Stomach (tissue), 9 donors: ENCODE data around the gene SP100. TPM values are rescaled to one million over a fixed set of nuclear protein-coding genes. Genes with fewer than 3 reads are reported as not detected.

Experiments
- DNase-seq, 2 donors: peaks; one replicate each; pipeline versions ENCODE4 v3.0.0 to v3.0.0-alpha.2; 2013 to 2019
- H3K27ac ChIP-seq, 5 donors: fragments of 200-600 bp in 4 of 5; sonication (generic) in 4 of 5; one replicate each; pipeline ENCODE4 v1.5.1; 2013 to 2019; ENCODE audit warnings: mild to moderate bottlenecking in 1 of 5, moderate library complexity in 1 of 5
- H3K27me3 ChIP-seq, 3 donors: fragments of 200-600 bp; sonication (generic); one replicate each; pipeline ENCODE4 v1.5.1; 2017 to 2019; ENCODE audit warnings: mixed run types in 1 of 3
- H3K36me3 ChIP-seq, 4 donors: fragments of 200-600 bp; sonication (generic); 1 replicate in 3 of 4; 2 replicates in 1 of 4; pipeline ENCODE4 v1.5.1; 2016 to 2019
- H3K4me1 ChIP-seq, 4 donors: fragments of 200-600 bp; sonication (generic); one replicate each; pipeline ENCODE4 v1.5.1; 2016 to 2019
- H3K4me3 ChIP-seq, 4 donors: fragments of 200-600 bp; sonication (generic) in 3 of 4; one replicate each; pipeline ENCODE4 v1.5.1; 2016 to 2019; ENCODE audit warnings: mild to moderate bottlenecking in 1 of 4
- H3K9me3 ChIP-seq, 4 donors: fragments of 200-600 bp; sonication (generic); one replicate each; pipeline ENCODE4 v1.5.1; 2016 to 2019
- EP300 ChIP-seq: sonication (generic); formaldehyde crosslinking; IDR thresholded peaks from one replicate; pipeline ENCODE4 v1.6.1; 2017; ENCODE audit warnings: antibody characterized with exemption
- POLR2A ChIP-seq, 4 donors: fragments of 450-650 bp; IDR thresholded peaks; one replicate each; pipeline ENCODE4 v1.6.1; 2016; ENCODE audit warnings: antibody characterized with exemption in 4 of 4, control low read depth in 2 of 4, mild to moderate bottlenecking in 1 of 4, moderate library complexity in 1 of 4
- POLR2AphosphoS5 ChIP-seq, 3 donors: sonication (generic); formaldehyde crosslinking; IDR thresholded peaks; one replicate each; pipeline ENCODE4 v1.6.1; 2016; ENCODE audit warnings: antibody characterized with exemption in 3 of 3
- WGBS, 5 donors: extraction: QIAGEN DNeasy Blood & Tissue Kit in 3 of 5; methylation state at CpG; one replicate each; pipeline versions ENCODE4 v1.1.5 to v1.1.7; 2013 to 2018; 5-methylcytosine and 5-hydroxymethylcytosine counted together
- intact Hi-C: fragments of 100-400 bp; cut with DNase I; formaldehyde crosslinking; loops from one replicate; pipeline ENCODE4 v1.15.1; 2023; ENCODE audit warnings: low total_unique reads
- polyA plus RNA-seq, 3 donors: library from polyadenylated mRNA; stranded (reverse); fragments of 200-250 nt; gene quantifications; one replicate each; pipeline ENCODE4 v1.2.3, GENCODE V29; 2013
- total RNA-seq, 5 donors: library from RNA; depleted of rRNA; stranded (reverse); fragments of >200 nt; gene quantifications; one replicate each; pipeline versions ENCODE4 v1.1.0 to v1.2.3, GENCODE V29; 2014 to 2016
- TF ChIP-seq, protein P1 (sequence below), 7 experiments: fragments of 450-650 bp in 4 of 7; fragments of 200-600 bp in 3 of 7; sonication (generic) in 3 of 7; IDR thresholded peaks; one replicate each; pipeline ENCODE4 v1.5.1; 2016 to 2019; ENCODE audit warnings: antibody characterized with exemption in 7 of 7, control low read depth in 2 of 7, mild to moderate bottlenecking in 1 of 7
- donor health status: healthy with polysubstance abuse.
- donor health status: Bipolar disorder and iron deficiency.
- donor health status: healthy.

SP100 gene
- total and polyA plus RNA-seq, 8 donors: 11.0 to 168 (median 67.6) TPM

DNA sequence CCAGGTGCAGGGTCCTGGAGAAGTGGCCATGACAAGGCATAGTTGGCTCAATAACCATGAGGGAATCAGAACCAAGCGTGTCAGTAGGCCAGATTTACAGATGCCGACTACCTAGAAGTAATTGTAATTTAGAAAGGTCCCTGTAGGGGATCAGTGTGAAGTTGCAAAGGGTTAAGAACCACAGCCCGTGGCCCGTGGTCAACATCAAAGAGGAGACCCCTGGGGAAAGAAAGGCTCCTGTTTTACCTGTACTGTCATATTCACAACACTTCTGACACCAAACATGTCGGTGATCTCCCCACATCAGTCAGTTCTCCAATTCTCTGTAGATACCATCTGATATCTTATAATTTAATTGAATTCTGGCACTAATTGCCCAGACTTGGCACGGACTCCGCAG is 31.0 kb downstream of the SP100 start:
- peaks cover 0 to 6% (median 0%) of the 10 kb centered on the region in 4 donors for H3K4me1 ChIP-seq
- H3K27ac ChIP-seq: peak overlapping the region in 1 of 5 donors; percentile 10
- DNase-seq: no peak
- no peaks in the 10 kb centered on the region for H3K9me3 ChIP-seq
- intact Hi-C loops: no loop called here
- H3K4me3 ChIP-seq: no peak overlapping the region
- no peaks in the 10 kb centered on the region for H3K27me3 ChIP-seq
- peaks cover 32 to 96% (median 92%) of the 10 kb centered on the region in 4 donors for H3K36me3 ChIP-seq
- no peak for TF ChIP-seq POLR2A (IDR thresholded peaks at IDR 0.05)
- TF ChIP-seq, protein P1, sequence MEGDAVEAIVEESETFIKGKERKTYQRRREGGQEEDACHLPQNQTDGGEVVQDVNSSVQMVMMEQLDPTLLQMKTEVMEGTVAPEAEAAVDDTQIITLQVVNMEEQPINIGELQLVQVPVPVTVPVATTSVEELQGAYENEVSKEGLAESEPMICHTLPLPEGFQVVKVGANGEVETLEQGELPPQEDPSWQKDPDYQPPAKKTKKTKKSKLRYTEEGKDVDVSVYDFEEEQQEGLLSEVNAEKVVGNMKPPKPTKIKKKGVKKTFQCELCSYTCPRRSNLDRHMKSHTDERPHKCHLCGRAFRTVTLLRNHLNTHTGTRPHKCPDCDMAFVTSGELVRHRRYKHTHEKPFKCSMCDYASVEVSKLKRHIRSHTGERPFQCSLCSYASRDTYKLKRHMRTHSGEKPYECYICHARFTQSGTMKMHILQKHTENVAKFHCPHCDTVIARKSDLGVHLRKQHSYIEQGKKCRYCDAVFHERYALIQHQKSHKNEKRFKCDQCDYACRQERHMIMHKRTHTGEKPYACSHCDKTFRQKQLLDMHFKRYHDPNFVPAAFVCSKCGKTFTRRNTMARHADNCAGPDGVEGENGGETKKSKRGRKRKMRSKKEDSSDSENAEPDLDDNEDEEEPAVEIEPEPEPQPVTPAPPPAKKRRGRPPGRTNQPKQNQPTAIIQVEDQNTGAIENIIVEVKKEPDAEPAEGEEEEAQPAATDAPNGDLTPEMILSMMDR (IDR thresholded peaks at IDR 0.05): no peak
- TF ChIP-seq POLR2AphosphoS5 (IDR thresholded peaks at IDR 0.05): no peak
- TF ChIP-seq EP300: no peak
- 82 to 96% (median 88%) methylated on average over 7 of the region's 7 CpGs for WGBS, 5 donors

DNA sequence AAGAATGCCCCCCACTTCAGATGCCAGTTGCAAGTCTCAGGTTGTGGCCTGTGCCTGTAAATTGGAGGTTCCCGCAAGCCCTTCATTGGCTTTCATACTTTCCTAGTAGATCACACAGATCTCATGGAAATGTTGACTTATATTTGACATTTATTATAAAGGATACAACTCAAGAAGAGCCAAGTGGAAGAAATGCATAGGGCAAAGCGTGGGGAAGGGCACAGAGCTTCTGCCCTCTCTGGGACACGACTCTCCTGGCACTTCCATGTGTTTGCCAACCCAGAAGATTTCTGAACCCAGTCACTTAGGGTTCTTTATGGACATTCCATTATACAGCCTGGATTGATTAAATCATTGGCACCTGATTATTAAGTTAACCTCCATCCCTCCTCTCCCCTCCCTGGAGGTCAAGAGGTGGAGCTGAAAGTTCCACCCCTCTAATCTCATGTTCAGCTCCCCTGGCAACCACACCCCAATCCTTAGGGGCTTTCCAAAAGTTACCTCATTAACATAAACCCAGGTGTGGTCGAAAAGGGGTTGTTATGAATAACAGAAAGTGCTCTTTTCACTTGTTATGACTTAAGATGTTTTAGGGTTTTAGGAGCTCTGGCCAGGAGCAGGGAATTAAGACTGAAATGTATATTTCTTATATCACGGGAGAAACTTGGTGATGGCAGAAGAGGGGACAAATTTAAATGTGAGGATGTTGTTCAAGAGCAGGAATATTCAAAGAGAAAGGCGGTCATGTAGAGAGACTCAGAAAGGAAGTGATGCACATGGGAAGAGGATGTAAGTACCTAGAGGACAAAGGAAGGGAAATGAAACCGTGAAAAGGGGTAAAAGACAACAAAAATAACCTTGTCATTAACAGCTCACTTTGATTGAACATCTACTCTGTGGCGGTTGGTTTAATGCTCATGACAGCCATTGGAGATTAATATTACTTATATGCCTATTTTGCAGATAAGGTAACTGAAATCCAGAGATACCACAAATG is 31.8 kb downstream of the SP100 start:
- Histone ChIP-seq H3K27me3 (no peaks in the 10 kb centered on the region), H3K4me3 (no peak overlapping the region), H3K4me1 (peaks cover 0 to 4% (median 0%) of the 10 kb centered on the region in 4 donors), H3K9me3 (no peaks in the 10 kb centered on the region), H3K36me3 (peaks cover 32 to 98% (median 97%) of the 10 kb centered on the region in 4 donors), H3K27ac (peak overlapping the region in 2 of 5 donors; percentile 10 to 28)
- peak in 1 of 2 donors; percentile 14 for DNase-seq
- TF ChIP-seq POLR2A (IDR thresholded peaks at IDR 0.05): no peak
- TF ChIP-seq EP300: no peak
- TF ChIP-seq POLR2AphosphoS5 (IDR thresholded peaks at IDR 0.05): no peak
- TF ChIP-seq, protein P1 (IDR thresholded peaks at IDR 0.05): no peak
- intact Hi-C loops: no loop called here
- WGBS, 5 donors: 80 to 88% (median 86%) methylated on average over 8 of the region's 8 CpGs

DNA sequence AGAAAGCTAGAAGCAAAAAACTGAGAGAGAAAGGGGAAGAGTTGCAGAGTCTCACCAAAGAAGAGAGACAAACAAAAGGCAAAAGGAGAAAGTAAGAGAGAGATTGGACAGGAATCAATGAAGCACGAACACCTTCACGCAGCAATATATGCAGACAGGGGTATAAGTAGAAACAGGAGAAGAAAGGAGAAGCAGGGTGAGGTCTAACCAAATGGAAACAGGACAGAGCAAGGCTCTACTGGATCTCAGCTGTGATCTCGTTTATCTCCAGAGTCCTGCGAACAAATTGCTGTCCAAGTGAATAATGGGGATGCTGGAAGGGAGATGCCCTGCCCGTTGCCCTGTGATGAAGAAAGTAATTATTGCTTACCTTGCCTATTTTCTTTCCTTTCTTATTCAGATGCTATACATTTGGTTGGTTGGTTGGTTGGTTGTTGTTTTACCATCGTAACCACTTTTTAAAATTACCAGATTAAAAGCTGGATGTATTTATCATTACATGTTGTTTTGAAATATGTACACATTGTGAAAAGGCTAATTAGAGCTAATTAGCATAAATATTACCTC is 34.0 kb downstream of the SP100 start:
- no peaks in the 10 kb centered on the region for H3K27me3 ChIP-seq
- no peaks in the 10 kb centered on the region for H3K9me3 ChIP-seq
- WGBS, 5 donors: 88 to 95% (median 90%) methylated on average over 6 of the region's 6 CpGs
- H3K27ac ChIP-seq: no peak overlapping the region
- TF ChIP-seq, protein P1 (IDR thresholded peaks at IDR 0.05): no peak
- no peak for TF ChIP-seq POLR2A (IDR thresholded peaks at IDR 0.05)
- no peak for TF ChIP-seq EP300
- no peak for TF ChIP-seq POLR2AphosphoS5 (IDR thresholded peaks at IDR 0.05)
- H3K4me1 ChIP-seq: peaks cover 0 to 4% (median 0%) of the 10 kb centered on the region in 4 donors
- no peak overlapping the region for H3K4me3 ChIP-seq
- DNase-seq: no peak
- intact Hi-C loops: no loop called here
- peaks cover 28 to 92% (median 89%) of the 10 kb centered on the region in 4 donors for H3K36me3 ChIP-seq

DNA sequence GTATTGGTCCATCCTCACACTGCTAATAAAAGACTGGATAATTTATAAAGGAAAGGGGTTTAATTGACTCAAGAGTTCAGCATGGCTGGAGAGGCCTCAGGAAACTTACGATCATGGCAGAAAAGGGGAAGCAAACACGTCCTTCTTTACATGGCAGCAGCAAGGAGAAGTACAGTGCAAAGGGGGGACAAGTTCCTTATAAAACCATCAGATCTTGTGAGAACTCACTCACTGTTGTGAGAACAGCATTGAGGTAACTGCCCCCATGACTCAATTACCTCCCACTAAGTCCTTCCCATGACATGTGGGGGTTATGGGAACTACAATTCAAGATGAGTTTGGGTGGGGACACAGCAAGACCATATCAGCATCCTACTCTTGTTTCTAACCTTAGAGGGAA is 37.0 kb downstream of the SP100 start:
- intact Hi-C loops: no loop called here
- peaks cover 0 to 7% (median 2%) of the 10 kb centered on the region in 4 donors for H3K4me1 ChIP-seq

More for the DNA sequence above, 37.0 kb downstream of the SP100 start:
- H3K9me3 ChIP-seq: no peaks in the 10 kb centered on the region
- no peak for DNase-seq
- WGBS, 5 donors: 80 to 97% (median 91%) methylated on average over 2 of the region's 2 CpGs
- TF ChIP-seq, protein P1 (IDR thresholded peaks at IDR 0.05): no peak
- TF ChIP-seq POLR2AphosphoS5 (IDR thresholded peaks at IDR 0.05) (no peak), EP300 (no peak), POLR2A (IDR thresholded peaks at IDR 0.05) (no peak)
- H3K4me3 ChIP-seq: no peak overlapping the region
- H3K27ac ChIP-seq: no peak overlapping the region
- H3K36me3 ChIP-seq: peaks cover 14 to 92% (median 89%) of the 10 kb centered on the region in 4 donors
- no peaks in the 10 kb centered on the region for H3K27me3 ChIP-seq
